Progenitor cell of endocrine pancreas (in vitro differentiated cells): Measurements from ENCODE around the gene HEBP2. TPM values are rescaled to one million over a fixed set of nuclear protein-coding genes. Genes with fewer than 3 reads are reported as not detected.
A peak's percentile ranks its signal among the peaks of the same experiment; 100 is the strongest.

Source experiments
- DNase-seq: peaks from one replicate; pipeline ENCODE4 v3.0.0; 2021; ENCODE audit warnings: low spot score; ENCODE audit not compliant: unreplicated experiment
- H3K27ac Mint-ChIP-seq: 2 replicates; pipeline ENCODE4 v1.8.0; 2021; ENCODE audit warnings: mild to moderate bottlenecking, moderate library complexity, mixed read lengths
- H3K27me3 Mint-ChIP-seq: 2 replicates; pipeline ENCODE4 v1.8.0; 2021; ENCODE audit warnings: mixed read lengths
- H3K36me3 Mint-ChIP-seq: 2 replicates; pipeline ENCODE4 v1.8.0; 2022; ENCODE audit warnings: mixed read lengths; ENCODE audit not compliant: insufficient read depth
- H3K4me1 Mint-ChIP-seq: 2 replicates; pipeline ENCODE4 v1.8.0; 2021; ENCODE audit warnings: low read depth, mixed read lengths
- H3K4me3 Mint-ChIP-seq: 2 replicates; pipeline ENCODE4 v1.8.0; 2021; ENCODE audit warnings: low read depth, mild to moderate bottlenecking, moderate library complexity, mixed read lengths
- H3K9me3 Mint-ChIP-seq: 2 replicates; pipeline ENCODE4 v1.8.0; 2021; ENCODE audit warnings: low read depth, mixed read lengths
- total RNA-seq: library from RNA; stranded (reverse); gene quantifications from 2 replicates; pipeline ENCODE4 v1.2.1, GENCODE V29; 2021
- TF ChIP-seq, protein P1 (sequence below): fragments of 200-600 bp; sonication (generic); IDR thresholded peaks from one replicate; pipeline ENCODE4 v1.5.0; 2021; ENCODE audit warnings: antibody characterized with exemption, mild to moderate bottlenecking; ENCODE audit not compliant: unreplicated experiment

The HEBP2 gene
- total RNA-seq, 1 donor from 2014 or later: 67.7 TPM

- H3K4me3 Mint-ChIP-seq: peak overlapping the region; percentile 22
- H3K9me3 Mint-ChIP-seq: no peaks in the 10 kb centered on the region
- H3K4me1 Mint-ChIP-seq: peaks cover 37% of the 10 kb centered on the region
- DNase-seq: no peak
- TF ChIP-seq, protein P1, sequence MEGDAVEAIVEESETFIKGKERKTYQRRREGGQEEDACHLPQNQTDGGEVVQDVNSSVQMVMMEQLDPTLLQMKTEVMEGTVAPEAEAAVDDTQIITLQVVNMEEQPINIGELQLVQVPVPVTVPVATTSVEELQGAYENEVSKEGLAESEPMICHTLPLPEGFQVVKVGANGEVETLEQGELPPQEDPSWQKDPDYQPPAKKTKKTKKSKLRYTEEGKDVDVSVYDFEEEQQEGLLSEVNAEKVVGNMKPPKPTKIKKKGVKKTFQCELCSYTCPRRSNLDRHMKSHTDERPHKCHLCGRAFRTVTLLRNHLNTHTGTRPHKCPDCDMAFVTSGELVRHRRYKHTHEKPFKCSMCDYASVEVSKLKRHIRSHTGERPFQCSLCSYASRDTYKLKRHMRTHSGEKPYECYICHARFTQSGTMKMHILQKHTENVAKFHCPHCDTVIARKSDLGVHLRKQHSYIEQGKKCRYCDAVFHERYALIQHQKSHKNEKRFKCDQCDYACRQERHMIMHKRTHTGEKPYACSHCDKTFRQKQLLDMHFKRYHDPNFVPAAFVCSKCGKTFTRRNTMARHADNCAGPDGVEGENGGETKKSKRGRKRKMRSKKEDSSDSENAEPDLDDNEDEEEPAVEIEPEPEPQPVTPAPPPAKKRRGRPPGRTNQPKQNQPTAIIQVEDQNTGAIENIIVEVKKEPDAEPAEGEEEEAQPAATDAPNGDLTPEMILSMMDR: no peak
- H3K27me3 Mint-ChIP-seq: no peaks in the 10 kb centered on the region
- no peaks in the 10 kb centered on the region for H3K36me3 Mint-ChIP-seq
- H3K27ac Mint-ChIP-seq: peak overlapping the region; percentile 93
Observed at GRCh38 chr6:138387577-138388368, 16.2 kb upstream of the HEBP2 start.

- no peaks in the 10 kb centered on the region for H3K9me3 Mint-ChIP-seq
- DNase-seq: no peak
- H3K4me3 Mint-ChIP-seq: no peak overlapping the region
- TF ChIP-seq, protein P1: no peak
- H3K36me3 Mint-ChIP-seq: no peaks in the 10 kb centered on the region
- H3K27me3 Mint-ChIP-seq: no peaks in the 10 kb centered on the region
- peak overlapping the region; percentile 37 for H3K27ac Mint-ChIP-seq
- H3K4me1 Mint-ChIP-seq: peaks cover 32% of the 10 kb centered on the region
Observed at GRCh38 chr6:138389551-138389950, 14.5 kb upstream of the HEBP2 start.

DNA sequence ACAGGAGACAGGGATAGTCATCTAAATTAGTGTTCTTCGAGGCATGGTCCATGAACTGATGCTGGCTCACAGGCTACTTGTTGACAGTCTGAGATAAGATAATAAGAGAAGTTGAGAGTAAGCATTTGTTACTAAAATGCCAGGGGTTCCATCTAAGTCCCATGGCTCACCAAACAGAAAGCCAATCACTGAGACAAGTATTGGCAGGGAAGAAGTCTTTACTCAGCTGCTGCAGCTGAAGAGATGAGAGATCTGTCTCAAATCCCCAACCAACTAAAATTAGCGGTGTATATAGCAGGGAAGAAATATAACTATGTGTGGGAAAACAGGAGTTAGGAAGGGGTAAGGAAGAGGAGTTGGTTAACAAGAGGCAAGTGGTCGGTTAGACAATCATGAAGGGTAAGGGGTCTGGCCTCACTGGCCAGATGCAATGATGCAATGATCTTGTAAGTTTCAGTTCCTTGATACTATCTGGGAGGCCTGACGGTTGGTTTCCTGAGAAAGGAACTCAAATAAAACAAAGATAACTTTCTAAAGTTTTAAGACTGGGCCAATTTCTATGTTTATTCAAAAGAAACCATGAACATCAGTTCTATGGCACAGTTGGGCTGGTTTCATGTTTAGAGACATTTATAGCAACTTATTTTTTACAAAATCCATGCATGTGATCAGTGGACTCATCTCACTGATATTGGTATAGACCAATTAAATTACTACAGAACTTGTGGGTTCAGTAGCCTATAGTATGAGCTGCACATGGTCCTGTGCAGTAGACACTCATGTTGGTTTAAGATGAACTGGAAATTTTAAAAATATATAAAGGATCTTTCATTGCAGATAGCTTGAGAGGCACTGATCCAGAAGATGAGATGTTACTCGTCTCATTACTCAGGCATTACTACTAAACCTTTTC is 9.9 kb upstream of the HEBP2 start:
- H3K4me1 Mint-ChIP-seq: peaks cover 13% of the 10 kb centered on the region
- no peak overlapping the region for H3K27ac Mint-ChIP-seq
- H3K9me3 Mint-ChIP-seq: no peaks in the 10 kb centered on the region
- H3K4me3 Mint-ChIP-seq: no peak overlapping the region
- no peak for DNase-seq
- H3K27me3 Mint-ChIP-seq: no peaks in the 10 kb centered on the region
- no peaks in the 10 kb centered on the region for H3K36me3 Mint-ChIP-seq
- TF ChIP-seq, protein P1: no peak

- H3K4me1 Mint-ChIP-seq: peaks cover 12% of the 10 kb centered on the region
- no peak for DNase-seq
- no peak overlapping the region for H3K4me3 Mint-ChIP-seq
- TF ChIP-seq, protein P1: no peak
- no peaks in the 10 kb centered on the region for H3K9me3 Mint-ChIP-seq
- H3K27ac Mint-ChIP-seq: no peak overlapping the region
- H3K36me3 Mint-ChIP-seq: no peaks in the 10 kb centered on the region
- no peaks in the 10 kb centered on the region for H3K27me3 Mint-ChIP-seq
Observed at GRCh38 chr6:138396709-138397108, 7.3 kb upstream of the HEBP2 start.
